GM21528 (cell line): ENCODE measurements around the gene KLF17.

Source experiments
- ATAC-seq: cut with Tn5 transposase; IDR thresholded peaks from one replicate; pipeline ENCODE4 v1.9.1; 2021; ENCODE audit warnings: mild to moderate bottlenecking, moderate library complexity; ENCODE audit not compliant: unreplicated experiment, low FRiP score

KLF17 gene, protein sequence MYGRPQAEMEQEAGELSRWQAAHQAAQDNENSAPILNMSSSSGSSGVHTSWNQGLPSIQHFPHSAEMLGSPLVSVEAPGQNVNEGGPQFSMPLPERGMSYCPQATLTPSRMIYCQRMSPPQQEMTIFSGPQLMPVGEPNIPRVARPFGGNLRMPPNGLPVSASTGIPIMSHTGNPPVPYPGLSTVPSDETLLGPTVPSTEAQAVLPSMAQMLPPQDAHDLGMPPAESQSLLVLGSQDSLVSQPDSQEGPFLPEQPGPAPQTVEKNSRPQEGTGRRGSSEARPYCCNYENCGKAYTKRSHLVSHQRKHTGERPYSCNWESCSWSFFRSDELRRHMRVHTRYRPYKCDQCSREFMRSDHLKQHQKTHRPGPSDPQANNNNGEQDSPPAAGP

DNA sequence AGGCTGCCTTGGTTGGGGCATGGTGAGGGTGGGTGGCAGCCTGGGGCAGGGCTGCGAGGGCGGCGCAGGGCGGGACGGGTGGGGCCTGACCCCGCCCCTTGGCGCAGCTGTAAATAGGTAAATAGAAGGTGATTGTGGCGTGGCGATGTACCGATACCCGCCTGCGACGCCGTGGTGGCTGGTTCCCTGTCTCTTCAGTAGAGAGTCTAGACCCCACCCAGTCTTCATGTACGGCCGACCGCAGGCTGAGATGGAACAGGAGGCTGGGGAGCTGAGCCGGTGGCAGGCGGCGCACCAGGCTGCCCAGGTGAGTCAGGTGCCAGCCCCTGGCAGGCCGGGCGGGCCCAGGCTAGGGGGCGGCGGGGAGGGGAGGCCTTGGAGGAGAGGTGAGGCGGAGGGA is at the start of gene KLF17:
Gene KLF17 (plus strand): TSS at position 140 of the 400 bp plus-strand sequence. CDS start 87 bp downstream, at position 227.
- ATAC-seq = no peak

DNA sequence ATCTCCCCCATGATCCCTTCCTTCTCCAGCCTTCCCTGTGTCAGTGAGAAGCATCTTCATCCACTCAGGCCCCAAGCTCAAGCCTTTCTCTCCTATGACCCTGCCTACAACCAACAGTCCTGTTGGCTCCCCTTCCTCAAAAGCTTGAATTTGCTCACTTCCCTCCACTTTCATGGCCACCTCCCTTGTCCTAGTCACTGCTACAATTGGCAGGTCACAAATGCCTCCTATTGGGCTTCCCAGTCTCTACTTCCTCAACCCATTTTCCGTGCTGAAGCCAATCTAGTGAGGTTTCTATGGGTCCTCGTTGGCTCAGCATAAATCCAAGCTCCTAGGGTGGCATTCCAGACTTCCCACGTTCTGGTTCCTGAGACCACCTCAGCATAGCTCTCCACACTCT is 47.2 kb upstream of the KLF17 start:
- no peak for ATAC-seq

GRCh38 chr1:44072204-44072603 is 46.4 kb upstream of the KLF17 start:
- ATAC-seq = no peak

DNA sequence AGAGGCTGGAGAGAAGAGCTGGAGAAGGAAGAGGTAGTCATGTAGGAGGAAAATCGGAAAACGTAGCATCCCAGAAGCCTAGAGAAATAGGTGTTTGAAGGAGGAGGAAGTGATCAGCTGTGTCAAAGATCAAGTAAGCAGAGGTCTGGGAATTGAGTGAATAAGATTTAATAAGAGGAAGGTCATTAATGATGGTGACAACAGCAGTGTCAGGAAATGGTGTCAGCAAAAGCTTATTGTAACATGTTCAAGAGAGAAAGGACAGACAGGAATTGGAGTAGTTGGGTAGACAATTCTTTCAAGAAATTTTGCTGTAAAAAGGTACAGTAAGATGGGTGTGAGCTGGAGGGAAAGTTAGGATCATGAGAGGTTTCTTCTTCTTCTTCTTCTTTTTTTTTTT is 45.8 kb upstream of the KLF17 start:
- ATAC-seq = no peak

DNA sequence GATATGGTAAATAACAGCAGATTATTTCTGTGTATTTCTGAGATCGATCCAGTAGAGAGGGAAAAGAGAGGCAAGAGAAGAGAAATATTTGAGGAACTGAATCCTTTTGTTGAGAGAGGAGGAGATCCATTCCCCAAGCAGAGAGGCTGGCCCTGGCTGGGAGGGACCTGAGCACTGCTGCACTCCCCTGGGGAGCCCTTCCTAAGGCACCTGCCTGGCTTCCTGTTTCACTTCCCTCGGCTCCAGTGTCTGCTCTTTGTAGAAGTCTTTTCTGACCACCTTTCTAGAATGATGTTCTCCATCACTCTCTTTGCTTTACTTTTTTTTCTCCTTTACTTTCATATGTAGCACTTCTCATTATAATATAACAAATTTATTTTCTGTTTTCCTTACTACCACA is 45.1 kb upstream of the KLF17 start:
- no peak for ATAC-seq

- ATAC-seq = no peak
Measured at GRCh38 chr1:44074415-44074814, 44.2 kb upstream of the KLF17 start.

GRCh38 chr1:44076066-44076465 is 42.6 kb upstream of the KLF17 start:
- ATAC-seq = no peak

DNA sequence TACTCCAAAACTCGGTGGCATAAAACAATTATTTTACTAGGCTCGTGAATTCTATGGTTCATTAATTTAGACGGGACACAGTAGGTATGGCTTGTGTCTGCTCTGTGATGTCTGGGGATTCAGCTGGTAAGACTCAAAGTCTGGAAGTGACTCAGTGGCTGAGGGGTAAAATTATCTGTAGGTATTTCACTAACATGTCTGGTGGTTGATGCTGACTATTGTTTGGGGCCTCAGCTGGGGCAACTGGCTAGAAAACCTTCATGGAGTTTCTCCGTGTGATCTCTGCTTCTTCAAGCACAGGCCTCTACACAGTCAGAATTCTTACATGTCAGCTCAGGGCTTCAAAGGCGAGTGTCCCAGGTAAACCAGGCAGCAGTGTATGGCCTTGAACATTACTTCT is 41.2 kb upstream of the KLF17 start:
- no peak for ATAC-seq

DNA sequence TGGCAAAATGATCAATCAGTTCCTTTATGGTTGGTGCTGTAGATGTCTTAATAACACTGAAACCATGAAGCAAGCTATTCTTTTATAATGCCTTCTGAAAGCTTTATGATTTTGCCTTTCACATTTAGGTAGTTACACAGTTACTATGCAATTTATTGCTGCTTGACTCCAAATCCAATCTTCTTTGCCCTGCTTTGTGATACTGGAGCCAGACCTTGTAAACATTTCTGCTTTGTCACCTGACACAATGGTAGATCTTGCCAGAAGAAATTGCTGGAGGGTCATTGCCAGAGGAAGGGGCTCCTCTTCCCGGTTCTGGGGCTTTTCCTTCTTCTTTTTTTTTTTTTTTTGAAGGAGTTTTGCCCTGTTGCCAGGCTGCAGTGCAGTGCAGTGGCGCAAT is 40.5 kb upstream of the KLF17 start:
- ATAC-seq = no peak

- ATAC-seq = no peak
Measured at GRCh38 chr1:44079566-44079965, 39.1 kb upstream of the KLF17 start.

GRCh38 chr1:44084998-44085675 is 33.5 kb upstream of the KLF17 start:
- ATAC-seq = no peak

GRCh38 chr1:44086692-44087474 is 31.7 kb upstream of the KLF17 start:
- ATAC-seq = no peak

GRCh38 chr1:44089371-44090048 is 29.1 kb upstream of the KLF17 start:
- no peak for ATAC-seq

DNA sequence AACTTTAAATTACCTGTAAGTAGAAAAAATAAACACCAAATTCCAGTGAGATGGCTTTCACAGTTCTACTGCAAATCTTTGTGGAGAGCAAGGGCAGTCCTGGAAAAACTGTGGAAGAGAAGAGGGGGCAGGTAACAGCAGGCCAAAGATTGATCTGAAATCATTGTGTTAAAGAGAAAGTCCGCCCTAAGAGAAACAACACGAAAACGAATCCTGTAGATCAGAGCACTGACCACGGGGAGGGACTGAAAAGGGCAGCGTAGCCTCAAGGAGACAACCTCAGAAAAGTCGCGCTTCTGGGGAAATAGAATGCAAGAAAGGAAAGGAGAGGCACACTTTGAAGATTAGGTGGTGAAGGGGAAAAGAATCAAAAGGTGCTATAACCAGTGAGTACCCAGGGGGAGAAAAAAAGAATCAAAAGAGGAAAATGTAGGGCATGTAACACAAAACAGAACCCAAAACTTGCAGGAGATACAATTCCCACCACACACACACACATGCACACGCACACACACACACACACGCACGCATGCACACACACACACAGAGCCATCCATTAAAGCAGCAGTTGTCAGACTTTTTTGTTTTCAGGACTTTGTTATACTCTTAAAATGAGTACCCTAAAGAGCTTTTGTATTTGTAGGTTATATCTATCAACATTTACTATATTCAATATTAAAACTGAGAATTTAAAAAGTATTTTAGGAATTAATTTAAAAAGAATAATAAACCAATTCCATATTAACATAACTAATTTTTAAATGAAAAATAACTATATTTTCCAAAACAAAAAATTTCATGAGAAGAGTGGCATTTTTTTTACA is 28.0 kb upstream of the KLF17 start:
- no peak for ATAC-seq

GRCh38 chr1:44094047-44094446 is 24.6 kb upstream of the KLF17 start:
- no peak for ATAC-seq

GRCh38 chr1:44100183-44100868 is 18.3 kb upstream of the KLF17 start:
- ATAC-seq = no peak

GRCh38 chr1:44101328-44101727 is 17.3 kb upstream of the KLF17 start:
- ATAC-seq = no peak

- no peak for ATAC-seq
Measured at GRCh38 chr1:44103270-44104131, 15.1 kb upstream of the KLF17 start.
